GM18507 (cell line): Measurements from ENCODE around the gene TANC1.

Source experiments
- DNase-seq: peaks from one replicate; pipeline ENCODE4 v3.0.0; 2011; ENCODE audit warnings: low read depth; ENCODE audit not compliant: insufficient read length; ENCODE audit errors: extremely low spot score
- FAIRE-seq: peaks from 2 replicates; lab custom pipeline; 2011; peaks lifted over from hg19 to GRCh38; lab: Jason Lieb, UNC

Gene TANC1

DNA sequence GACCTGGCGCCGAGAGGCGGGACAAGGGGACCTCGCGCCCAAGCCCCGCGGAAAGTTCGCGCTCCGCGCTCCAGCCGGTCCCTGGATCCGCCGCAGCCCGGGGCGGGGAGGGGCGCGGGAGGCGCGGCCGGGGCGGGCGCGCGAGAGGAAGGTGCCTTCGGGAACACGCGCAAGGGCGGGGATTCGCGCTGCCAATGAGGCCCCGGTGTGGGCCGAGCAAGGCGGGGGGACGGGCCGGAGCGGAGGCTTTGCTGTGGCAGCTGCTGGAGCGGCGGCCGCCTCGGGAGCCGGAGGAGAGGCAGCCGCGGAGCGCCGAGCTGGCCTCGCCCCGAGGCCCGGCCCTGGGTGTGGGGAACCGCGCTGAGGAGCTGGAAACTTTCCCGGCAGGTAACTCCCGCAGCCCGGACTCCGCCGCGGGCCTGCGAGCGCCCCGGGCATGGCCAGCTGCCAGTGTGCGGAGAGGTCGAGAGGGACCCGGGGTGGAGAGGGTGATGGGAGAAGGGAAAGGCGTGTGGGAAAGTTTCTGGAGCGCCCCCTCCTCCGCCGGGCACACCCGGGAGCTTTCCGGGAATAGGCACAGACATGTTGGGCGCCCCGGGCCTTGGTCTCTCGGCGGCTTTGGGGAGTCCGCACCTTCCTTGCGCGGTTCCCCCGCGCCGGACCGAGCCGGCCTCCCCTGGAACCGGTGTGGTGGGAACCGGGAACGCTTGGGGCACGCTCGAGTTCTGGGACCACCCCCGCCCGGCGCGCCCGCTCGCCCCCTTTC is at the start of gene TANC1:
TSS of gene TANC1 (plus strand) at position 245 of the 766 bp plus-strand sequence. CDS start 97,271 bp downstream, outside the sequence.
- DNase-seq (peak; percentile 23), FAIRE-seq (no peak)

- no peak for DNase-seq
- no peak for FAIRE-seq
Measured at GRCh38 chr2:158921599-158922408, 46.6 kb upstream of the TANC1 start.

DNA sequence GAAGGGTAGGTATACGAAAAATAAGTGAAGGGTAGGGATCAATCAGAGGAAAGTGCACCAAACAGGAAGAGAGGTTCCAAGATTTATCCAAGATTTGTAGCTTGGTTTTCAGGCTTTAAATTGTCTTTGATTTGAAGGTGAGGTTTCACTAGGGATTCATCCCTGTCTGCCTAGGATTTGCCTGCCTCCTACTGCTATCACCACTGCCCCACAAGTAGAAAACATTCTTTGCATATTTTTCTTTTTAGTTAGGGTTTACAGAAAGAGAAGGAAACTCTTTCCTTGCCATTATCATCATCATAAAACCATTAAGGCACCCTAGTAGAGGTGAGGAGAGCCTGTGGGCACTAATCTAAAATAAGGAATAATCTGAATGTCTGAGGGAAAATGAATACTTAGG is 45.8 kb upstream of the TANC1 start:
- no peak for FAIRE-seq
- no peak for DNase-seq

GRCh38 chr2:158923180-158923594 is 45.3 kb upstream of the TANC1 start:
- no peak for DNase-seq

GRCh38 chr2:158923641-158924040 is 44.8 kb upstream of the TANC1 start:
- DNase-seq (no peak), FAIRE-seq (no peak)

More at GRCh38 chr2:158923180-158923594, 45.3 kb upstream of the TANC1 start:
- no peak for FAIRE-seq

DNA sequence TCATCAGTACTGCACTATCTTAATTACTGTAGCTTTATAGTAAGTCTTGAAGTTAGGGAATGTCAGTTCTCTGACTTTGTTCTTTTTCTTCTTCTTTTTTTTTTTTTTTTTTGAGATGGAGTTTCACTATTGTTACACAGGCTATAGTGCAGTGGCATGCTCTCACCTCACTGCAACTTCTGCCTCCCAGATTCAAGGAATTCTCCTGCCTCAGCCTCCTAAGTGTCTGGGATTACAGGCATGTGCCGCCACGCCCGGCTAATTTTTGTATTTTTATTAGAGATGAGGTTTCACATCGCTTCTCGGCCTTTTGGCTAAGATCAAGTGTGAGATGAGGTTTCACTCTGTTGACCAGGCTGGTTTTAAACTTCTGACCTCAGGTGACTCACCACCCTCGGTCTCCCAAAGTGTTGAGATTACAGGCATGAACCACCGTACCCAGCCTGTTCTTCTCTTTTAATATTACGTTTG is 41.9 kb upstream of the TANC1 start:
- FAIRE-seq, result peak; percentile 5
- no peak for DNase-seq

- no peak for FAIRE-seq
- no peak for DNase-seq
Measured at GRCh38 chr2:158928515-158928914, 39.9 kb upstream of the TANC1 start.

DNA sequence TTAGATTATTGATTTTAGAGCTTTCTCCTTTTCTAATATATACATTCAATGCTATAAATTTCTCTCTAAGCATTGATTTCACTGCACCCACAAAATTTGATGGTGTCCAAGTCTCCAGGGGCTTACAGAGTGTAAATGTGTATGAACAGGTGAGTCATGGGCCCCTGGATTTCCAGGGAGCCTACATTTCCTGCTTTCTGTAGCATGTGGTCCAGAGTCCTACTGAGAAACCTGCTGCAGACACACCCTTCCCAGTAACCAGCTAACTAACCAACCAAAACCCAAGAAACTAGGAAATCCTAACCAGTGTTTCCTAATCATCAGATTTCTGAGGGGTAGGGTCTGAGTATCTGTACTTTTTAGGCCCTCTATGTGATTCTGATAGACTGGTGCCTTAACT is 39.5 kb upstream of the TANC1 start:
- no peak for FAIRE-seq
- DNase-seq, result no peak

GRCh38 chr2:158931572-158931971 is 36.9 kb upstream of the TANC1 start:
- no peak for DNase-seq
- no peak for FAIRE-seq

GRCh38 chr2:158932131-158932645 is 36.3 kb upstream of the TANC1 start:
- DNase-seq (no peak), FAIRE-seq (no peak)

DNA sequence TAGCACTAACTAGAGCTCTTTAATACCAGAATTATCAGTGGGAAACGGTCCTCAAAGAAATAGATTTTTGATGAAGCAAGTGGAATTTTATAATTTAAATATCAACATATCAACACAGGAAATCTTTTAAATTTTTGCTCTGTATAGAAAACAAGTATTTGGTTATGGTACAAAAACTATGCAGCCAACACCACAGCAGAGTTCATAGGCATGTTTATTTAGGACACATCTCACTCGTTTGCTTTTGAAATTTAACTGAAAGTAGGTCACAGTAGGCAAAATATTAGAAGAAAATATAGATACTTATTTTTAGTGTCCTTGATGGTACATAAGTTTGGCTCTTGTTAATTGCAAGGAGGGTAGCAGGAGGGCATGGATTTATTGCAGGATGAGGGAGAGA is 34.3 kb upstream of the TANC1 start:
- no peak for FAIRE-seq
- no peak for DNase-seq

DNA sequence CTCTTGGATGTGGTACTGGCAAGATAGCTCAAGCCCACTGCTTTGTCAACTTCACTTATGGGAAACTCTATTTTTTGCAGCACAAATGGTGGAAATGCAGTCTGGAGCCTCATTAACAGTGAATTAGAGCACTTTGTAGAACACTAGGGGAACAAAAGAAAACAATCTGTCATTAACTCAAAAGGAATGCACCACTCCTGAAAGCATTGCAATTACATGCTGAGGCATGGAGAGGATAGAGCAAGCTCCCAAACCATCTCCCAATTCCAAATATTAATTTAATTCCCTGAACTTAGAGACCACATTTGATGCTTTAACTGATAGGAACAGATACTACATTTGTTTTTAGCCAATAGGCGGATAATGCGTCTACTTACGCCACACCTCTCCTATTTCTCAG is 32.8 kb upstream of the TANC1 start:
- no peak for FAIRE-seq

DNA sequence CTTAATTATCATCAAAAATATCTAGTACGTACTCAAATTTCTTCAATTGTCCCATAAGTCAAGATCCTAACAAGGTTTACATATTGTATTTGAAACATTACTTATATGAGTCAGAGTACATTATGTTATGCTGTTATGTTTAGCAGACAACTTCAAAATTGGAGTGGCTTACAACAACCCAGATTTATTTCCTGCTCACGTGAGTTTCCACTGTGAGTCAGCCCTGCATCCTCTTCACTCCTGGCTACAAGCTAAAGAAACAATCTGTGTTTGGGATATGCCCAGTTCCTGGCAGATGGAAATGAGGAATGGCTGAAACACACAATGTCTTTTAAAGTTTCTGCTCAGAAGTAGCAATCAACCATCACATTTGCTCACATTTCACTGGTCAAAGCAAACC is 31.5 kb upstream of the TANC1 start:
- no peak for DNase-seq
- FAIRE-seq, result no peak

More for the DNA sequence above, 32.8 kb upstream of the TANC1 start:
- no peak for DNase-seq

GRCh38 chr2:158940356-158940755 is 28.1 kb upstream of the TANC1 start:
- DNase-seq (no peak), FAIRE-seq (no peak)

DNA sequence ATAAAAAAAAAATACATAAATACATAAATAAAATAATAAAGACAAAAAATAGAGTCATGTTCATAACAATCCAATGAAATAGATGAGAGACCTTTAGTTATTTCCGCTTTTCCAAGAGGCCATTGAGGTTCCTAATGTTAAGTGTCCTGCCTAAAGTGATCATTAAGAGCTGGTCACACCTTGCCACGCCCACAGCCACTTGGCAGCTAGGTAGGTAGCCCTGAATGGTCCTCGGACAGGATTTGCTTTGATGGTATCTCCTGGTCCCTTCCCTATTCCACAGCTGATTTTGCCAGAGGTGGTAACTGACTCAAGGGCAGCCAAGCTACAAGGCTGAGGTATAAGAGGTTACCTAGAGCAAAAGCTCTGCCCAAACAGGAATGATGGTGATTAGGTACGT is 24.5 kb upstream of the TANC1 start:
- no peak for DNase-seq
- FAIRE-seq, result no peak

DNA sequence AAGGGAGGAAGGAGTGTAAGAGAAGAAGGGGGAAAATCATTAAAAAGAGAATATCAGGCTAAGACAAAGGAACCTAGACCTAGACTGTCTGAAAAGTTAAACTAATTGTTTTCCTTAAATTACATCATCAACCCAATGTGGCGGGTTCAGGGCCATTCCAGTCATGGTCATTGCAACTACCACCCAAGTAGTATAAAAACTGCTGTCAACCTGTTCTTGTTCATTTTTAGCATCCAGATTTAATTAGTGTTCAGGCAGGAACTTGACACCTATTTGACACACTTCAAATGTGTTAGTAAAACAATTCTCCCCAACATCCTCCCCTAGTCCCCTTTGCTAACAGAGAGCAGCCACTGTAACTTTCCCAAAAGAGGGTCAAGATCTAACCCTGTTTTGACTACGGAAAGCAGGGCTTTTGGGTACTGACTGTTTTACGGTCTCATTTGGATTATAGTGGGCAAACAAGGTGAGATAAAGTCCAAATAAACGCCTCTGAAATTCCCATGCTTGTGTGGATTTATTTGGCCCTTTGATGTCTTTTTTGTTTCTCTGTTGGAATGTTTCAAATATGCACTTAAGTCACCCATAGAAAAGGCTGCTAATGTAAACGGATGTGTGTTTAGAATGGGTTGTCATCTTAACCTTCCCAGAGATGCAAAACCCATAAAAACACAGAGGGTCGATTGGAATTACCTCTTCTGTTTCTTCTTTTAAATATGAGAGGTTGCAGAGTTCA is 19.3 kb upstream of the TANC1 start:
- no peak for FAIRE-seq
- no peak for DNase-seq

GRCh38 chr2:158953454-158953853 is 15.0 kb upstream of the TANC1 start:
- DNase-seq (no peak), FAIRE-seq (no peak)

DNA sequence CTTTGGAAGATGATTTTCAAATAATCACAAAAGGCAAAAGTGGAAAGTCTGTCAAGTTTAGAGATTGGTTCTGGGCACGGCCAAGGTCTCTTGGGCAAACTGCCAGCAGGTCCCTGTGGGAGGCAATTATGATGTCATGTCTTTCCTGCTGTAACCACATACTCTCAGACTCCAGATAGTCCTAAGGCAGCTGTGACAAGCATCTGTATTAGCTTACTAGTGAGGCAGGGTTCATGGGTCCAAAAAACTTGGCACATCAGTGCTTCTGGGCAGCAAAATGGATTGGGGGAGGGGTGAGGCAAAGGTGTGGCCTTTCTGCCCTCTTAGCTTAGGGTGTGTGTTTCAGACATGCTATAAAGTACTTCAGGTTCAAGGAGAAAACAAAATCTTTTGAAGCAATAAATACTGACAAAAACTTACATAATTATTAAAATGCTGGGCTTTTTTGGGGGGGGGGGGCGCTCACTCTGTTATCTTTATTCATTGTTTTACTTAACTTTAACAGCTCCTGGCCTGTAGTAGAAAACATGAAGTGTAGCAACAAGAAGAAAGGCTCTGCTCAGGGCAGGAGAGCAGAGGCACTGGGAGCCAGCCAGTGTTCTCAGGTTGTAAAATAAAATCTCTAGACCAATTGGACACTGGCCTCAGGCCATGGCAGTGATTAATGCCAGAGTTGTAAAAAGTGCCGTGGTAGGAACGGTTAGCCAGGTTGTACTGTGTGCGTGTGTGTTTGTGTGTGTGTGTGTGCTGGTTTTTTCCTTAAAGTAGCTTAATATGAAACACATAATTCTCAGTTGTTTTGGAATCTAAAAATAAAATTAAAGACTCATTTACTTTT is 14.3 kb upstream of the TANC1 start:
- FAIRE-seq (no peak), DNase-seq (no peak)

DNA sequence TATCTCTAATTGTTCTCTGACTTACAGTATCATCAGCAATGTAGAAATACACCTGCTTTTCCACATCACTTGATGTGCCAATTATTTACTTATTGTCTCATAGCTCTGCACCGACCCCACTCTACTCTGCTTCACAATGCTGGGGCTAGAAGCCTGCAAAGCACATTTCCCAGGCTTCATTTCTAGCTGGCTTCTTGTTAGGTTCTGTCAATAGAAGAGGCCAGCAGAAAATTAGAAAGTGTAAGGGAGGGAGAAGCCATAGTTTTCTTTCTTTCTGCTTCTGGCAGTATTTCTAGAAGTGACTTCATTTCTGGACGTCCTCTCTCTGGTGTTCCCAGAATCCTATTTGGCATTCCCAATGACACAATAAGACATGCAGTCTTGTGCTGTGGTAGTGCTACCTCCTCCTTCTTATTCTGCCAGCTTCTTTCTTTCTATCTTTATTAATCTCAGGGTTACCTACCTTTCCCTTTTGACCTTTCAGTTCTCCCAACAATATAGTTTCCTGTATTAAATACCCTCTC is 12.5 kb upstream of the TANC1 start:
- DNase-seq, result no peak
- FAIRE-seq, result no peak
